ENCODE results near the gene AMBRA1.

AMBRA1 gene

GRCh38 chr11:46593550-46594373 lies at the start of gene AMBRA1:
Gene AMBRA1, minus strand, starts transcription at chr11:46594023. Its CDS starts 45,643 bp downstream, at chr11:46548380.
- Histone ChIP-seq H3K4me2 (peak within 1 kb of the TSS; percentile 85), H3K36me3 (no peaks in the 10 kb centered on the region), H3K9ac (peak within 1 kb of the TSS; percentile 89), H3K4me3 (peak within 1 kb of the TSS; percentile 86), H3K9me3 (no peaks in the 10 kb centered on the region), H3K27me3 (no peaks in the 10 kb centered on the region), H3K27ac (peak within 1 kb of the TSS; percentile 81), H3K4me1 (peaks cover 29% of the 10 kb centered on the region), H4K20me1 (peaks cover 49% of the 10 kb centered on the region)
- TF ChIP-seq Cebpa-rat (IDR thresholded peaks at IDR 0.05), result no peak

- H3K4me3 ChIP-seq, result no peak overlapping the region
- no peaks in the 10 kb centered on the region; the same call in 1 of the 2 replicates for H3K9me3 ChIP-seq
- H3K4me1 ChIP-seq, result no peaks in the 10 kb centered on the region
- H3K9ac ChIP-seq, result no peak overlapping the region
- H3K4me2 ChIP-seq, result no peak overlapping the region
- no peak for TF ChIP-seq Cebpa-rat (IDR thresholded peaks at IDR 0.05)
- no peaks in the 10 kb centered on the region for H3K27me3 ChIP-seq
- no peak overlapping the region for H3K27ac ChIP-seq
- peaks cover 6% of the 10 kb centered on the region; the same call in 1 of the 2 replicates for H4K20me1 ChIP-seq
- peaks cover 92% of the 10 kb centered on the region for H3K36me3 ChIP-seq
Observed at GRCh38 chr11:46643531-46643930, 49.7 kb upstream of the AMBRA1 start.

- Histone ChIP-seq H3K4me1 (no peaks in the 10 kb centered on the region), H3K4me2 (no peak overlapping the region), H3K9ac (no peak overlapping the region), H4K20me1 (peaks cover 6% of the 10 kb centered on the region; the same call in 1 of the 2 replicates), H3K27me3 (no peaks in the 10 kb centered on the region), H3K4me3 (no peak overlapping the region), H3K27ac (no peak overlapping the region), H3K9me3 (no peaks in the 10 kb centered on the region; the same call in 1 of the 2 replicates), H3K36me3 (peaks cover 92% of the 10 kb centered on the region)
- no peak for TF ChIP-seq Cebpa-rat (IDR thresholded peaks at IDR 0.05)
Observed at GRCh38 chr11:46642627-46643335, 49.0 kb upstream of the AMBRA1 start.

GRCh38 chr11:46641639-46642038 lies 47.8 kb upstream of the AMBRA1 start:
- Histone ChIP-seq H3K9ac (no peak overlapping the region), H3K27me3 (no peaks in the 10 kb centered on the region), H3K4me2 (no peak overlapping the region), H3K4me3 (no peak overlapping the region), H3K27ac (no peak overlapping the region), H3K36me3 (peaks cover 89% of the 10 kb centered on the region), H3K4me1 (no peaks in the 10 kb centered on the region), H4K20me1 (peaks cover 6% of the 10 kb centered on the region; the same call in 1 of the 2 replicates), H3K9me3 (no peaks in the 10 kb centered on the region; the same call in 1 of the 2 replicates)
- TF ChIP-seq Cebpa-rat (IDR thresholded peaks at IDR 0.05), result no peak

GRCh38 chr11:46640036-46640788 lies 46.4 kb upstream of the AMBRA1 start:
- Histone ChIP-seq H3K4me3 (no peak overlapping the region), H3K9me3 (no peaks in the 10 kb centered on the region; the same call in 1 of the 2 replicates), H3K36me3 (peaks cover 87% of the 10 kb centered on the region), H3K9ac (no peak overlapping the region), H3K4me1 (no peaks in the 10 kb centered on the region), H3K4me2 (no peak overlapping the region), H3K27ac (no peak overlapping the region), H3K27me3 (no peaks in the 10 kb centered on the region), H4K20me1 (peaks cover 6% of the 10 kb centered on the region; the same call in 1 of the 2 replicates)
- no peak for TF ChIP-seq Cebpa-rat (IDR thresholded peaks at IDR 0.05)

GRCh38 chr11:46639197-46639839 lies 45.5 kb upstream of the AMBRA1 start:
- TF ChIP-seq Cebpa-rat (IDR thresholded peaks at IDR 0.05), result no peak
- Histone ChIP-seq H3K4me2 (no peak overlapping the region), H3K9ac (no peak overlapping the region), H4K20me1 (peaks cover 6% of the 10 kb centered on the region; the same call in 1 of the 2 replicates), H3K36me3 (peaks cover 84% of the 10 kb centered on the region), H3K4me1 (no peaks in the 10 kb centered on the region), H3K9me3 (no peaks in the 10 kb centered on the region; the same call in 1 of the 2 replicates), H3K4me3 (no peak overlapping the region), H3K27ac (no peak overlapping the region), H3K27me3 (no peaks in the 10 kb centered on the region)

- Histone ChIP-seq H3K27ac (no peak overlapping the region), H4K20me1 (peaks cover 6% of the 10 kb centered on the region; the same call in 1 of the 2 replicates), H3K4me2 (no peak overlapping the region), H3K36me3 (peaks cover 75% of the 10 kb centered on the region), H3K27me3 (no peaks in the 10 kb centered on the region), H3K9me3 (no peaks in the 10 kb centered on the region; the same call in 1 of the 2 replicates), H3K4me3 (no peak overlapping the region), H3K4me1 (no peaks in the 10 kb centered on the region), H3K9ac (no peak overlapping the region)
- no peak for TF ChIP-seq Cebpa-rat (IDR thresholded peaks at IDR 0.05)
Observed at GRCh38 chr11:46637546-46637945, 43.7 kb upstream of the AMBRA1 start.

- Histone ChIP-seq H3K4me2 (no peak overlapping the region), H3K27ac (no peak overlapping the region), H4K20me1 (peaks cover 9% of the 10 kb centered on the region; the same call in 1 of the 2 replicates), H3K9ac (no peak overlapping the region), H3K4me3 (no peak overlapping the region), H3K4me1 (no peaks in the 10 kb centered on the region), H3K36me3 (peaks cover 76% of the 10 kb centered on the region), H3K27me3 (no peaks in the 10 kb centered on the region), H3K9me3 (no peaks in the 10 kb centered on the region)
- TF ChIP-seq Cebpa-rat (IDR thresholded peaks at IDR 0.05), result no peak
Observed at GRCh38 chr11:46635557-46636139, 41.8 kb upstream of the AMBRA1 start.
